ENCODE results near the gene AGO4. TPM values are rescaled to one million over a fixed set of nuclear protein-coding genes. Genes with fewer than 3 reads are reported as not detected.

The AGO4 gene
- total and polyA plus RNA-seq, 2 of the 4 experiments (the other 2 are of a cell fraction), result 8.2 to 9.2 TPM

GRCh38 chr1:35860696-35861095 lies 52.9 kb downstream of the AGO4 start:
- dilution Hi-C loops (cut with HindIII; ENCODE audit: low sequenced_read_pairs, unreplicated experiment), result no loop called here
- no peak overlapping the region for H3K18ac ChIP-seq (ENCODE audit: low read depth, low read length)
- no peaks in the 10 kb centered on the region for H3K4me1 ChIP-seq (ENCODE audit: control insufficient read depth, insufficient read depth, low read length)
- H4K20me1 ChIP-seq (ENCODE audit: insufficient read depth, low read length), result no peaks in the 10 kb centered on the region
- no peak overlapping the region for H3K9ac ChIP-seq (ENCODE audit: low read depth, low read length)
- CTCF ChIA-PET, result no interaction called here
- no peak overlapping the region for H2AK5ac ChIP-seq (ENCODE audit: low read depth, low read length)
- no peak overlapping the region for H3K4ac ChIP-seq (ENCODE audit: low read depth, low read length)
- DNase-seq (no peak), ATAC-seq (ENCODE audit: low read depth) (no peak)
- H4K8ac ChIP-seq (ENCODE audit: low read depth in 2 of 2, low read length in 2 of 2), result no peak overlapping the region
- no peaks in the 10 kb centered on the region for H3K27me3 ChIP-seq (ENCODE audit: control insufficient read depth, insufficient read depth, low read length)
- H3K23ac ChIP-seq (ENCODE audit: low read depth, low read length), result no peak overlapping the region
- no peak overlapping the region for H3K27ac ChIP-seq (ENCODE audit: insufficient read depth, low read length)
- no peaks in the 10 kb centered on the region for H3K9me3 ChIP-seq (ENCODE audit: control insufficient read depth, insufficient read depth, low read length)
- BruUV-seq (replicated peaks), result no TSS peak
- POLR2A ChIA-PET (ENCODE audit: unreplicated experiment), result interaction anchor here (0.5 kb wide), 1 partner anchor 653 kb away, joined by 10 read pairs; no protein-coding TSS in a partner anchor
- no peak overlapping the region for H3K56ac ChIP-seq (ENCODE audit: extremely low read depth, insufficient read depth, low read length)
- no peak overlapping the region for H2AK9ac ChIP-seq (replicated peaks; ENCODE audit: low read depth, low read length, poor library complexity)
- H3K79me1 ChIP-seq (ENCODE audit: low read depth in 1 of 2, low read length in 2 of 2), result no peaks in the 10 kb centered on the region
- H2BK20ac ChIP-seq (ENCODE audit: low read depth, low read length), result no peak overlapping the region
- TF ChIP-seq MAFK (IDR thresholded peaks at IDR 0.05; ENCODE audit: low read depth, low read length) (no peak), USF2 (IDR thresholded peaks at IDR 0.05; ENCODE audit: low read depth, low read length) (no peak), RCOR1 (IDR thresholded peaks at IDR 0.05; ENCODE audit: insufficient replicate concordance, low read length) (no peak), MAZ (IDR thresholded peaks at IDR 0.05; ENCODE audit: borderline replicate concordance, low read depth, low read length) (no peak), CHD1 (IDR thresholded peaks at IDR 0.05; ENCODE audit: low read depth, low read length) (no peak), RAD21 (IDR thresholded peaks at IDR 0.05; ENCODE audit: low read length) (no peak), FOS (IDR thresholded peaks at IDR 0.05; ENCODE audit: low read depth, low read length) (no peak), POLR2A (IDR thresholded peaks at IDR 0.05; ENCODE audit: low read depth, low read length) (no peak), SMC3 (IDR thresholded peaks at IDR 0.05; ENCODE audit: low read depth, low read length) (no peak), CEBPB (IDR thresholded peaks at IDR 0.05; ENCODE audit: low read depth, low read length) (no peak), MXI1 (IDR thresholded peaks at IDR 0.05; ENCODE audit: borderline replicate concordance, low read depth, low read length) (no peak), RFX5 (IDR thresholded peaks at IDR 0.05; ENCODE audit: low read depth, low read length) (no peak), ELK1 (IDR thresholded peaks at IDR 0.05; ENCODE audit: borderline replicate concordance, low read depth, low read length) (no peak), BHLHE40 (IDR thresholded peaks at IDR 0.05; ENCODE audit: low read depth, low read length) (no peak), CTCF (conservative IDR thresholded peaks at IDR 0.05; ENCODE audit: low read depth, low read length) (no peak), NFE2L2 (IDR thresholded peaks at IDR 0.05; ENCODE audit: low read depth, low read length) (no peak)
- no peak overlapping the region for H4K91ac ChIP-seq (ENCODE audit: insufficient read depth, low read depth, low read length)
- no peak overlapping the region for H3K4me2 ChIP-seq (ENCODE audit: low read depth, low read length)
- H3K36me3 ChIP-seq (ENCODE audit: control insufficient read depth, insufficient read depth, low read length), result peaks cover 2% of the 10 kb centered on the region
- H3K4me3 ChIP-seq (ENCODE audit: insufficient read depth, low read depth, low read length), result no peak overlapping the region
- H3K14ac ChIP-seq (replicated peaks; ENCODE audit: low read depth, low read length), result no peak overlapping the region
- no peak overlapping the region for H4K5ac ChIP-seq (ENCODE audit: low read depth, low read length)
- H3K9me1 ChIP-seq (ENCODE audit: insufficient read depth, low read length), result no peaks in the 10 kb centered on the region
- in situ Hi-C loops (cut with MboI; ENCODE audit: low sequenced_read_pairs), result no loop called here
- H2BK5ac ChIP-seq (ENCODE audit: low read depth, low read length, poor library complexity, severe bottlenecking), result no peak overlapping the region
- H2BK120ac ChIP-seq (ENCODE audit: low read depth, low read length), result no peak overlapping the region
- intact Hi-C loops (cut with micrococcal nuclease), result no loop called here
- no peak overlapping the region for H2BK15ac ChIP-seq (ENCODE audit: low read depth, low read length)
- H2AFZ ChIP-seq (replicated peaks; ENCODE audit: low read length, poor library complexity), result no peak overlapping the region
- 100% methylated on average over 3 of the region's 3 CpGs; no CpG with 5 or more reads in 1 of the 2 experiments for WGBS, 2 experiments (ENCODE audit: extremely low coverage in 2 of 2, insufficient read length in 1 of 2)

Measured in IMR-90 (cell line).